Glutamatergic neuron (in vitro differentiated cells): Measurements from ENCODE around the gene VPS11. TPM values are rescaled to one million over a fixed set of nuclear protein-coding genes. Genes with fewer than 3 reads are reported as not detected.
A peak's percentile ranks its signal among the peaks of the same experiment; 100 is the strongest.

Source experiments
- DNase-seq: peaks from one replicate; pipeline ENCODE4 v3.0.0; 2022
- H3K27ac Mint-ChIP-seq: one replicate; pipeline ENCODE4 v1.8.0; 2020; ENCODE audit warnings: mild to moderate bottlenecking, mixed read lengths, inconsistent platforms; ENCODE audit not compliant: unreplicated experiment
- H3K27me3 Mint-ChIP-seq: one replicate; pipeline ENCODE4 v1.8.0; 2020; ENCODE audit warnings: mild to moderate bottlenecking, moderate library complexity, mixed read lengths, inconsistent platforms; ENCODE audit not compliant: unreplicated experiment
- H3K36me3 Mint-ChIP-seq: one replicate; pipeline ENCODE4 v1.8.0; 2020; ENCODE audit warnings: mild to moderate bottlenecking, mixed read lengths, inconsistent platforms; ENCODE audit not compliant: unreplicated experiment
- H3K4me1 Mint-ChIP-seq: one replicate; pipeline ENCODE4 v1.8.0; 2020; ENCODE audit warnings: mild to moderate bottlenecking, low read depth, mixed read lengths, inconsistent platforms; ENCODE audit not compliant: unreplicated experiment
- H3K4me3 Mint-ChIP-seq: one replicate; pipeline ENCODE4 v1.8.0; 2020; ENCODE audit warnings: mild to moderate bottlenecking, mixed read lengths, inconsistent platforms; ENCODE audit not compliant: unreplicated experiment
- H3K9me3 Mint-ChIP-seq: one replicate; pipeline ENCODE4 v1.8.0; 2020; ENCODE audit warnings: mild to moderate bottlenecking, moderate library complexity, mixed read lengths, inconsistent platforms; ENCODE audit not compliant: unreplicated experiment
- total RNA-seq: library from RNA; stranded (reverse); fragmentation: NEBNext Ultra II Directional; extraction: Animal tissue kit (Norgen Biotek cat#: 25700); gene quantifications from one replicate; pipeline ENCODE4 v1.2.1, GENCODE V29; 2021; ENCODE audit not compliant: unreplicated experiment
- TF ChIP-seq, protein P1 (sequence below): fragments of 200-600 bp; sonication (generic); IDR thresholded peaks from one replicate; pipeline ENCODE4 v1.5.0; 2021; ENCODE audit not compliant: partially characterized antibody, unreplicated experiment

Gene VPS11
- total RNA-seq, 1 donor from 2014 or later: 32.7 TPM

- TF ChIP-seq, protein P1, sequence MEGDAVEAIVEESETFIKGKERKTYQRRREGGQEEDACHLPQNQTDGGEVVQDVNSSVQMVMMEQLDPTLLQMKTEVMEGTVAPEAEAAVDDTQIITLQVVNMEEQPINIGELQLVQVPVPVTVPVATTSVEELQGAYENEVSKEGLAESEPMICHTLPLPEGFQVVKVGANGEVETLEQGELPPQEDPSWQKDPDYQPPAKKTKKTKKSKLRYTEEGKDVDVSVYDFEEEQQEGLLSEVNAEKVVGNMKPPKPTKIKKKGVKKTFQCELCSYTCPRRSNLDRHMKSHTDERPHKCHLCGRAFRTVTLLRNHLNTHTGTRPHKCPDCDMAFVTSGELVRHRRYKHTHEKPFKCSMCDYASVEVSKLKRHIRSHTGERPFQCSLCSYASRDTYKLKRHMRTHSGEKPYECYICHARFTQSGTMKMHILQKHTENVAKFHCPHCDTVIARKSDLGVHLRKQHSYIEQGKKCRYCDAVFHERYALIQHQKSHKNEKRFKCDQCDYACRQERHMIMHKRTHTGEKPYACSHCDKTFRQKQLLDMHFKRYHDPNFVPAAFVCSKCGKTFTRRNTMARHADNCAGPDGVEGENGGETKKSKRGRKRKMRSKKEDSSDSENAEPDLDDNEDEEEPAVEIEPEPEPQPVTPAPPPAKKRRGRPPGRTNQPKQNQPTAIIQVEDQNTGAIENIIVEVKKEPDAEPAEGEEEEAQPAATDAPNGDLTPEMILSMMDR: no peak
- Mint-ChIP-seq H3K36me3 (peaks cover 4% of the 10 kb centered on the region), H3K4me1 (peaks cover 7% of the 10 kb centered on the region), H3K27me3 (peaks cover 3% of the 10 kb centered on the region), H3K9me3 (peaks cover 9% of the 10 kb centered on the region), H3K27ac (no peak overlapping the region), H3K4me3 (no peak overlapping the region)
- no peak for DNase-seq
Measured at GRCh38 chr11:119052163-119052814, 15.3 kb upstream of the VPS11 start.

DNA sequence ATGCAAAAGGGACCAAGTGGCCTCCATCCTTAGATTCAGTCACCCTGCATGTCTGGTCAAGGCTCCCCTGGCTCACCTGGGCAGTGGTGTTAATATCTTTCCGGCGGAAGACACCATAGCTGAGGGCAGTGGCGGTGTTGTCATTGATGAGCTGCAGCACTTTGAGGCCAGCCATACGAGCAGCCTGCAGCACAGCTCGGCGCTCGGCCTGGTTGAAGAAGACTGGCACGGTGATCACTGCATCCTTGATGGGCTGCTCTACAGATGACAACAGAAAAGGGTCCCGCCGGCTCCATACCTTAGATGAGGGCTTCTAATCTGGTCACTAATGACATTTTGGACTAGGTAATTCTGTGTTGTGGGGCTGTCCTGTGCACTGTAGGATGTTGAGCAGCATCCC, 13.2 kb upstream of the VPS11 start:
- peaks cover 10% of the 10 kb centered on the region for H3K4me1 Mint-ChIP-seq
- H3K36me3 Mint-ChIP-seq: peaks cover 4% of the 10 kb centered on the region

DNA sequence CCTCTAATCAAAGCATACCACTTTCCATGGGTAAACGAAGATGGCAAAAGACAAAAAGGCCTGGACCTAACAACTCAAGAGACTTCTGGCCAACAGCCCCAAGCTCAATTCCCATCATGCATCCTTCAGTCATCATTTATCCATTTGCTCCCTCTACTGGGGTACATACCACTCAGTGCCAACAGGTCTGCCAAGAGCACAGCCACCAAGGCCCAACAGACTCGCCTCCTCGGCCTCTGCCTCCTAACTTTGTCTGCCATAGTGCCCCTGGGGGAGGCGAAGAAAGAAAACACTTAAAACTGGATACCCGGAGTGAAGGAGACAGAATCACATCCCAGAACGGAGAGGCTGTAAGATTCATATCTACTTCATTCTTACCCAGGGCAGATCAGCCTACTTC, 11.7 kb upstream of the VPS11 start:
- Mint-ChIP-seq H3K4me3 (peak overlapping the region; percentile 95), H3K36me3 (no peaks in the 10 kb centered on the region), H3K9me3 (peaks cover 8% of the 10 kb centered on the region), H3K27me3 (peaks cover 8% of the 10 kb centered on the region), H3K27ac (peak overlapping the region; percentile 67), H3K4me1 (peaks cover 10% of the 10 kb centered on the region)
- TF ChIP-seq, protein P1: no peak
- DNase-seq: no peak

More for the DNA sequence above, 13.2 kb upstream of the VPS11 start:
- H3K27me3 Mint-ChIP-seq: peaks cover 8% of the 10 kb centered on the region
- H3K9me3 Mint-ChIP-seq: peaks cover 8% of the 10 kb centered on the region
- TF ChIP-seq, protein P1: no peak
- H3K27ac Mint-ChIP-seq: no peak overlapping the region
- H3K4me3 Mint-ChIP-seq: no peak overlapping the region
- DNase-seq: no peak

GRCh38 chr11:119056421-119056999, 11.1 kb upstream of the VPS11 start:
- TF ChIP-seq, protein P1: no peak
- H3K27me3 Mint-ChIP-seq: peaks cover 8% of the 10 kb centered on the region
- peak overlapping the region; percentile 95 for H3K4me3 Mint-ChIP-seq
- H3K27ac Mint-ChIP-seq: peak overlapping the region; percentile 67
- peaks cover 10% of the 10 kb centered on the region for H3K4me1 Mint-ChIP-seq
- H3K36me3 Mint-ChIP-seq: no peaks in the 10 kb centered on the region
- peak; percentile 39 for DNase-seq
- peaks cover 8% of the 10 kb centered on the region for H3K9me3 Mint-ChIP-seq
